Measurements from ENCODE around the gene PDE4B.
A peak's percentile ranks its signal among the peaks of the same experiment; 100 is the strongest.
"Not testable (repeated sequence)": the region's sequence is repeated elsewhere in the genome, so short reads cannot be mapped to it uniquely, and the experiment has no call there.

The PDE4B gene

GRCh38 chr1:66135161-66135560 is 342.5 kb downstream of the PDE4B start:
- DNase-seq (ENCODE audit: low read depth) = no peak

- DNase-seq (ENCODE audit: low read depth) = not testable (repeated sequence)
These were observed 343.7 kb downstream of the PDE4B start for GRCh38 chr1:66136423-66136822.

GRCh38 chr1:66137235-66137634 is 344.5 kb downstream of the PDE4B start:
- DNase-seq (ENCODE audit: low read depth) = peak; percentile 22

GRCh38 chr1:66138613-66139012 is 345.9 kb downstream of the PDE4B start:
- DNase-seq (ENCODE audit: low read depth) = no peak

GRCh38 chr1:66140072-66140471 is 347.4 kb downstream of the PDE4B start:
- no peak for DNase-seq (ENCODE audit: low read depth)

GRCh38 chr1:66143651-66144050 is 351.0 kb downstream of the PDE4B start:
- DNase-seq (ENCODE audit: low read depth) = no peak

GRCh38 chr1:66147226-66147835 is 354.6 kb downstream of the PDE4B start:
- no peak for DNase-seq (ENCODE audit: low read depth)

GRCh38 chr1:66152034-66152433 is 359.3 kb downstream of the PDE4B start:
- DNase-seq (ENCODE audit: low read depth) = no peak

GRCh38 chr1:66154394-66154793 is 361.7 kb downstream of the PDE4B start:
- no peak for DNase-seq (ENCODE audit: low read depth)

- DNase-seq (ENCODE audit: low read depth) = no peak
These were observed 363.4 kb downstream of the PDE4B start for GRCh38 chr1:66156144-66156543.

GRCh38 chr1:66159800-66160199 is 367.1 kb downstream of the PDE4B start:
- no peak for DNase-seq (ENCODE audit: low read depth)

GRCh38 chr1:66160719-66161118 is 368.0 kb downstream of the PDE4B start:
- DNase-seq (ENCODE audit: low read depth) = no peak

- no peak for DNase-seq (ENCODE audit: low read depth)
These were observed 374.1 kb downstream of the PDE4B start for GRCh38 chr1:66166753-66167152.

GRCh38 chr1:66167267-66167666 is 374.6 kb downstream of the PDE4B start:
- no peak for DNase-seq (ENCODE audit: low read depth)

GRCh38 chr1:66168467-66168887 is 375.8 kb downstream of the PDE4B start:
- peak; percentile 38 for DNase-seq (ENCODE audit: low read depth)

GRCh38 chr1:66168948-66169671 is 376.4 kb downstream of the PDE4B start:
- DNase-seq (ENCODE audit: low read depth) = no peak

- DNase-seq (ENCODE audit: low read depth) = no peak
These were observed 379.6 kb downstream of the PDE4B start for GRCh38 chr1:66172272-66172671.

GRCh38 chr1:66175098-66175497 is 382.4 kb downstream of the PDE4B start:
- DNase-seq (ENCODE audit: low read depth) = no peak

GRCh38 chr1:66175581-66175980 is 382.9 kb downstream of the PDE4B start:
- DNase-seq (ENCODE audit: low read depth) = no peak

- no peak for DNase-seq (ENCODE audit: low read depth)
These were observed 383.5 kb downstream of the PDE4B start for GRCh38 chr1:66176012-66176715.

GRCh38 chr1:66176832-66177231 is 384.1 kb downstream of the PDE4B start:
- no peak for DNase-seq (ENCODE audit: low read depth)

GRCh38 chr1:66177510-66177909 is 384.8 kb downstream of the PDE4B start:
- no peak for DNase-seq (ENCODE audit: low read depth)

- no peak for DNase-seq (ENCODE audit: low read depth)
These were observed 389.3 kb downstream of the PDE4B start for GRCh38 chr1:66182026-66182425.
